PC-3 (cell line): ENCODE measurements around the gene DCDC2. TPM values are rescaled to one million over a fixed set of nuclear protein-coding genes. Genes with fewer than 3 reads are reported as not detected.

Experiments
- ATAC-seq: fragments of 200-7000 bp; cut with Tn5 transposase; 2 replicates; pipeline ENCODE4 v1.9.1; 2020; ENCODE audit warnings: mild to moderate bottlenecking, moderate library complexity
- BruUV-seq: library from RNA; stranded (reverse); fragments of 400-500 nt; replicated peaks from 2 replicates; lab custom pipeline; 2021; lab: Mats Ljungman, UMichigan
- CTCF ChIA-PET: fragments of 300-600 bp; sonication (Branson Sonifier 250); formaldehyde crosslinking; loops from one replicate; lab custom pipeline; 2022; ENCODE audit warnings: antibody characterized with exemption; lab: Charles Lee
- POLR2A ChIA-PET: fragments of 300-600 bp; sonication (Branson Sonifier 250); formaldehyde crosslinking; loops from one replicate; lab custom pipeline; 2022; ENCODE audit warnings: antibody characterized with exemption; ENCODE audit not compliant: unreplicated experiment; lab: Charles Lee
- DNase-seq: peaks from one replicate; pipeline ENCODE4 v3.0.0-alpha.2; 2015
- H2AFZ ChIP-seq: fragments of 300-600 bp; sonication (generic); 2 replicates; pipeline ENCODE4 v1.6.0; 2016; ENCODE audit warnings: antibody characterized with exemption, low read length
- H3F3A ChIP-seq: fragments of 300-600 bp; sonication (generic); one replicate; pipeline ENCODE4 v1.6.0; 2017; ENCODE audit warnings: antibody characterized with exemption, low read length, control low read depth, mild to moderate bottlenecking; ENCODE audit not compliant: unreplicated experiment
- H3K27ac ChIP-seq: fragments of 300-600 bp; sonication (generic); 2 replicates; pipeline ENCODE4 v1.5.1; 2016; ENCODE audit warnings: mild to moderate bottlenecking, low read length
- H3K27me3 ChIP-seq: fragments of 300-600 bp; sonication (generic); 2 replicates; pipeline ENCODE4 v1.6.1; 2016; ENCODE audit warnings: low read length, mixed read lengths
- H3K36me3 ChIP-seq: fragments of 300-600 bp; sonication (generic); 2 replicates; pipeline ENCODE4 v1.6.1; 2016; ENCODE audit warnings: low read depth, mixed run types, low read length, mixed read lengths
- H3K4me1 ChIP-seq: fragments of 300-600 bp; sonication (generic); 2 replicates; pipeline ENCODE4 v1.5.1; 2016; ENCODE audit warnings: low read length; ENCODE audit not compliant: insufficient read depth
- H3K4me2 ChIP-seq: fragments of 300-600 bp; sonication (generic); 2 replicates; pipeline ENCODE4 v1.6.0; 2016; ENCODE audit warnings: low read length
- H3K4me3 ChIP-seq: fragments of 300-600 bp; sonication (generic); 2 replicates; pipeline ENCODE4 v1.5.1; 2016; ENCODE audit warnings: mild to moderate bottlenecking, low read length, mixed read lengths
- H3K79me2 ChIP-seq: fragments of 300-600 bp; sonication (generic); 2 replicates; pipeline ENCODE4 v1.6.1; 2017; ENCODE audit warnings: low read length, mixed read lengths
- H3K9ac ChIP-seq: fragments of 300-600 bp; sonication (generic); 2 replicates; pipeline ENCODE4 v1.6.0; 2016; ENCODE audit warnings: mild to moderate bottlenecking, low read length
- H3K9me2 ChIP-seq: fragments of 300-600 bp; sonication (generic); replicated peaks from 2 replicates; pipeline ENCODE4 v1.6.1; 2016; ENCODE audit warnings: mixed run types, low read length, mixed read lengths
- H3K9me3 ChIP-seq: fragments of 300-600 bp; sonication (generic); 2 replicates; pipeline ENCODE4 v1.6.1; 2016; ENCODE audit warnings: low read length, mixed read lengths
- H4K20me1 ChIP-seq: fragments of 300-600 bp; sonication (generic); 2 replicates; pipeline ENCODE4 v1.6.1; 2016; ENCODE audit warnings: low read length, mixed read lengths
- CTCF ChIP-seq: fragments of 300-600 bp; sonication (generic); conservative IDR thresholded peaks from 2 replicates; pipeline ENCODE4 v1.5.1; 2017; ENCODE audit warnings: antibody characterized with exemption, low read depth, mild to moderate bottlenecking, low read length
- EZH2 ChIP-seq: fragments of 300-600 bp; sonication (generic); IDR thresholded peaks from one replicate; pipeline ENCODE4 v1.6.1; 2017; ENCODE audit warnings: antibody characterized with exemption, mild to moderate bottlenecking, low read length; ENCODE audit not compliant: unreplicated experiment
- EZH2phosphoT487 ChIP-seq: fragments of 300-600 bp; sonication (generic); IDR thresholded peaks from 2 replicates; pipeline ENCODE4 v1.6.1; 2018; ENCODE audit warnings: mild to moderate bottlenecking, antibody characterized with exemption, low read length, borderline replicate concordance
- intact Hi-C: fragments of 100-400 bp; cut with micrococcal nuclease; formaldehyde crosslinking; loops from 2 replicates; pipeline ENCODE4 v1.9.0; 2023
- total RNA-seq: library from RNA; depleted of rRNA; stranded (reverse); fragments of >200 nt; gene quantifications from 2 replicates; pipeline ENCODE4 v1.2.3, GENCODE V29; 2014

Gene DCDC2
- total RNA-seq, 1 experiment from 2014 or later = 0.11 TPM

- H2AFZ ChIP-seq = no peak overlapping the region
- H3K4me2 ChIP-seq = no peak overlapping the region
- H3K9me2 ChIP-seq = no peaks in the 10 kb centered on the region
- no peak overlapping the region for H3K9ac ChIP-seq
- no peaks in the 10 kb centered on the region for H3K79me2 ChIP-seq
- peaks cover 17% of the 10 kb centered on the region for H3K27me3 ChIP-seq
- no peak overlapping the region for H3K27ac ChIP-seq
- H4K20me1 ChIP-seq = no peaks in the 10 kb centered on the region
- no peaks in the 10 kb centered on the region for H3K4me1 ChIP-seq
- ChIA-PET CTCF (no interaction called here), POLR2A (no interaction called here)
- no peaks in the 10 kb centered on the region for H3K9me3 ChIP-seq
- no peak overlapping the region for H3K4me3 ChIP-seq
- ATAC-seq (no peak), DNase-seq (no peak)
- no peak for TF ChIP-seq EZH2
- no peak for TF ChIP-seq EZH2phosphoT487
- no peak for TF ChIP-seq CTCF
- H3F3A ChIP-seq = no peaks in the 10 kb centered on the region
- H3K36me3 ChIP-seq = no peaks in the 10 kb centered on the region
- no TSS peak for BruUV-seq
- intact Hi-C loops = no loop called here
These were observed 160.0 kb downstream of the DCDC2 start for GRCh38 chr6:24197892-24198291.

- H4K20me1 ChIP-seq = no peaks in the 10 kb centered on the region
- H2AFZ ChIP-seq = no peak overlapping the region
- no peak for ATAC-seq
- ChIA-PET CTCF (no interaction called here), POLR2A (no interaction called here)
- intact Hi-C loops = no loop called here
- no peaks in the 10 kb centered on the region for H3K36me3 ChIP-seq
- no peak for DNase-seq
- no peaks in the 10 kb centered on the region for H3K9me2 ChIP-seq
- no peak for TF ChIP-seq CTCF
- TF ChIP-seq EZH2phosphoT487 = no peak
- TF ChIP-seq EZH2 = no peak
- no TSS peak for BruUV-seq
- no peak overlapping the region for H3K4me3 ChIP-seq
- H3K79me2 ChIP-seq = no peaks in the 10 kb centered on the region
- no peaks in the 10 kb centered on the region for H3F3A ChIP-seq
- H3K4me1 ChIP-seq = no peaks in the 10 kb centered on the region
- H3K9ac ChIP-seq = no peak overlapping the region
- H3K27ac ChIP-seq = no peak overlapping the region
- H3K4me2 ChIP-seq = no peak overlapping the region
- peaks cover 34% of the 10 kb centered on the region for H3K27me3 ChIP-seq
- no peaks in the 10 kb centered on the region for H3K9me3 ChIP-seq
These were observed 161.8 kb downstream of the DCDC2 start for GRCh38 chr6:24195836-24196597.

GRCh38 chr6:24194978-24195700 lies 162.7 kb downstream of the DCDC2 start:
- ATAC-seq (peak; percentile 31; the same call in 1 of the 2 replicates), DNase-seq (peak; percentile 30)
- TF ChIP-seq EZH2phosphoT487 (no peak), CTCF (no peak), EZH2 (no peak)
- no peaks in the 10 kb centered on the region for H3K9me2 ChIP-seq
- no peaks in the 10 kb centered on the region for H3F3A ChIP-seq
- no peaks in the 10 kb centered on the region for H3K9me3 ChIP-seq
- no peaks in the 10 kb centered on the region for H3K4me1 ChIP-seq
- BruUV-seq = no TSS peak
- H4K20me1 ChIP-seq = no peaks in the 10 kb centered on the region
- no peak overlapping the region for H3K4me3 ChIP-seq
- H3K36me3 ChIP-seq = no peaks in the 10 kb centered on the region
- ChIA-PET CTCF (no interaction called here), POLR2A (no interaction called here)
- no peak overlapping the region for H3K4me2 ChIP-seq
- H3K79me2 ChIP-seq = no peaks in the 10 kb centered on the region
- peaks cover 40% of the 10 kb centered on the region for H3K27me3 ChIP-seq
- intact Hi-C loops = no loop called here
- H3K27ac ChIP-seq = no peak overlapping the region
- H2AFZ ChIP-seq = no peak overlapping the region
- no peak overlapping the region for H3K9ac ChIP-seq
